B cell (primary cell): ENCODE results near the gene RFC4.

Source experiments
- CTCF ChIP-seq: fragments of 200-600 bp; IDR thresholded peaks from one replicate; pipeline ENCODE4 v1.8.0; 2022; ENCODE audit warnings: antibody characterized with exemption, mild to moderate bottlenecking
- EZH2 ChIP-seq: IDR thresholded peaks from 2 replicates; pipeline ENCODE4 v1.6.1; 2012; ENCODE audit warnings: borderline replicate concordance, low read depth, mild to moderate bottlenecking, moderate library complexity, low read length; ENCODE audit not compliant: insufficient read depth, poor library complexity, severe bottlenecking

GRCh38 chr3:186746008-186746407 is 60.3 kb downstream of the RFC4 start:
- TF ChIP-seq CTCF (no peak), EZH2 (no peak)
